Bone marrow (tissue), 2 donors: ENCODE measurements around the gene OXLD1.
A peak's percentile ranks its signal among the peaks of the same experiment; 100 is the strongest.
"Not testable (repeated sequence)": the region's sequence is repeated elsewhere in the genome, so short reads cannot be mapped to it uniquely, and the experiment has no call there.

Source experiments
- DNase-seq, 2 donors: peaks; one replicate each; lab custom pipeline; 2025; lab: John Stamatoyannopoulos, UW

The OXLD1 gene

DNA sequence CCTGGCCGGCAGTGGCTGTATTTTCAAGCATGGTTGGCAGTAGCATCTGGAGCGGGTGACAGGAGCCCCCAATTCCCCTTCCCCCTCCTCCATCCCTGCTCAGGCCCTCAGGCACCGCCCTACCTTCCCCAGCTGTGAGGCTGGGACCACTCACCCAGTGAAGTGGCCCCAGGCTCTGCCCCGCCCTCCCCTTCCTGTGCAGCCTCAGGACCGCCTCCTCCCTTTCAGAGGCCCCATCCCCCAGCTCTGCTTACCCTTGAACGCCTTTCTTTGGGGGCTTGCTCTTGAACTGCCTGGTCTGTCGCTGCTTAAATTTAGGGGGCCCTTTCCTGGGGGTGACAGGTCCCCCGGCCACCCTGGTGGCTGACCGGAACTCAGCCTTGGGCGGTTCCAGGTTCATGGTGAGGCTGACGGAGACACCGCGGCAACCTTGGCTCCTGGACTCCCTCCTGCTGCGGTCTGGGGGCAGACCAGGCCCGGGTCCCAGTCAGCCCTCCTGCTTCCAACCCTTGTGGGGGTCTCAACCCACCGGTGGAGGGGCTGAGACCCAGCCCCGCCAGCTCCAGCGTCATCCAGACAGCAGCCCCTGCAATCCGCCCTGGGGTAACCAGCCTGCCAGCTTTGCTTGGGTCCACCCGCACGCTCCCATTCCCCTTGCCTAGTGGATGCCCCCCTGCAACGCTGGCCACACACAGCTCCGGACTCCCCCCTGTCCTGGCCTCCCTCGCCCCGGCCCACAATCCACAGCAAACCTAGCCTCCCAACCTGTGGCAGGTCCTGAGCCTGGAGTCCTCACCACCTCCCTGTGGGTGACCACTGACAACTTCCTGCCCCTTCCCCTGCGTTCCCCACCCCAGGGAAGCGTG lies 13.3 kb downstream of the OXLD1 start:
- DNase-seq = no peak

DNA sequence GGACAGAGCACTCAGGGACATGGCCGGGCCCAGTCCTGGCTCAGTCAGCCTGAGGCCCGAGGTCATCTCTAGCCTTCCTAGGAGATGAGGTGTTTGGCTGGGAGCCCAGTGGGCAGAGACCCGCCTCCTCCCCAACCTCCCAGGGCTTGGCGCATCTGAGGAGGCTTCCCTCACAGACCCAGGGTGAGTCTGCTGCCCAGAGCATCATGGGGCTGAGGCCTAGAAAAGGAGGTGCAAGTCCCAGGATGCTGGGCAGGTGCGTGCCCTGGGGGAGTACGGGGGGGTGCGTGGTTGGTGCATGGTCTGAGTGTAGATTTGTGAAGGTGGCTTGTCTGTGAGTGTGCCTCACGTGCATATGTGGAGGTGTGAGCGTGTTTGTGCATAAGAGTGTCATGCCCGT lies 14.7 kb downstream of the OXLD1 start:
- no peak for DNase-seq

DNA sequence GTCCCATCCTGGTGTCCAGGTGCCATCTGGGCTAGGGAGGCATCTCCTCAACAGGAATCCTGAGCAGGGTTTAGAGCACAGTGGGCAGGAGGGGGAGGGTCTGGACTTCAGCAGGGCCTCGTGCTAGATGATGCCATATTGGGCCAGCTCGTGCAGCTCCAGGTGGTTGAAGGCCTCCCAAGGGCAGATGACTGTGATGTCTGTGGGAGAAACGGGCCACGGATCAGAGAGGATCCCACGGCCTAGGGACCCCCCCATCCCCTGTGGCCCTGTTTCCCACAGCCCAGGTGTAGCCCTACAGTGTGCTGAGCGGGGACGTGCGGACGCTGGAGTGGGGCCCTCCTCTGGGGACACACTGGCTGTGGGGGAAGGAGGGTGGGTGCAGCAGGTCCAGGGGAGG lies 15.5 kb downstream of the OXLD1 start:
- no peak for DNase-seq

DNA sequence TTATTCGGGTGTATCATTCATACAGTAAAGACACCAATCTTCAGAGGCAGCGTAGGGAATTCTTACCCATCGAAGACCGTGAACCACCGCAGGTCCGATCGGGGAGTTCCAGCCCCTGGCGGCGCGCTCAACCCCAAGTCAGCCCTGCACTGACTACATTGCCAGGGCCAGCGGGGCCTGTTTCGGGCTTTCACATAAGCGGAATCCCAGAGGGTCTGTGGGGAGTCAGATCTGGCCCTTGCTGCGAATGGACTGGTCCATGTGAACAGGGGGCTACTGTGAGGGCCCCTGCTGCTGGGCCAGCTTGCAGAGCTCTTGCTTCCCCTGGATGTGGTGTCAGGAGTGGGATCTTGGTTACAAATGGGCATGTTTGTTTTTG lies 17.7 kb downstream of the OXLD1 start:
- no peak for DNase-seq

DNA sequence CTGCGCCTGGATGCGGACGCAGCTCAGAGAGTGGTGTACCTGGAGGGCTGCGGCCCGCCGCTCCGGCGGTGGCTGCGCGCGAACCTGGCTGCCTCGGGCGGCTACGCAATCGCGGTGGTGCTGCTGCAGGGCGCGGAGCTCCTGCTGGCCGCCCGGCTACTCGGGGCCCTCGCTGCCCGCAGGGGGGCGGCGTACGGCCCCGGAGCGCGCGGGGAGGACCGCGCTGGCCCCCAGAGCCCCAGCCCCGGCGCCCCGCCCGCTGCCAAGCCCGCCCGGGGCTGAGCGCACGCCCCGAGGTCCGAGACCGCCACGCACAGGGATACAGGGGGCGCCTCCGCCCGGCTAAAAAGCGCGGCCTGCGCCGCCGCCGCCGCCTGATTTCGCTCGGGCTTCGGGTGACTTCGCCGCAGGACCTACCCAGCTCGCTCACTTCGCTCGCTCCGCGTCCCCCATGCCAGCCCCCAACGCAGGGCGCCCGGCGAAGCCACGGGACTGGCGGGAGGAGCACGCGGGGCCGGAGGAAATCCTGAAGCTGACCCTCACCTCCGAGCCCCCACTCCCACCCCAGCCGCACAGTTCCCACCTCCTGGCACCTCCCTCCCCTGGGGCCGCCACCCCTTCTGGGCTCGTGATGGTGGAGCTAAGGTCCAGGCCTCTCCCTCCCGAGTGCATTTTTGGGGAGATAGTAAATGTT lies 18.2 kb downstream of the OXLD1 start:
- DNase-seq = no peak

DNA sequence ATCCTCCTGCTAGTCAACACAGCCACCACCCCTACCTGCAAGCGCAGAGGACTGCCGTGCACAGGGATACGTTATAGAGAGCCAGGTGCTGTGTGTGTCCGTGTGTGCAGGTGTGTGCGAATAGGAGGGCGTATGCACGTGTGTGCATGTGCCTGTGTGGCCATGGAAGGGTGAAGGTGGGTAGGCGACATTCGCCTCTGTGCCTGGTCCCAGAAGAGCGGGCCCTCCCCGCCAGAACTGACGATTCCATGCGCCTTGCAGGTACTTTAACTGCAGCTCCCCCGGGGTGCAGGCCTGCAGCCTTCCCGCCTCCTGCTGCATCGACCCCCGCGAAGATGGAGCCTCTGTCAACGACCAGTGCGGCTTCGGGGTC lies 18.8 kb downstream of the OXLD1 start:
- no peak for DNase-seq

DNA sequence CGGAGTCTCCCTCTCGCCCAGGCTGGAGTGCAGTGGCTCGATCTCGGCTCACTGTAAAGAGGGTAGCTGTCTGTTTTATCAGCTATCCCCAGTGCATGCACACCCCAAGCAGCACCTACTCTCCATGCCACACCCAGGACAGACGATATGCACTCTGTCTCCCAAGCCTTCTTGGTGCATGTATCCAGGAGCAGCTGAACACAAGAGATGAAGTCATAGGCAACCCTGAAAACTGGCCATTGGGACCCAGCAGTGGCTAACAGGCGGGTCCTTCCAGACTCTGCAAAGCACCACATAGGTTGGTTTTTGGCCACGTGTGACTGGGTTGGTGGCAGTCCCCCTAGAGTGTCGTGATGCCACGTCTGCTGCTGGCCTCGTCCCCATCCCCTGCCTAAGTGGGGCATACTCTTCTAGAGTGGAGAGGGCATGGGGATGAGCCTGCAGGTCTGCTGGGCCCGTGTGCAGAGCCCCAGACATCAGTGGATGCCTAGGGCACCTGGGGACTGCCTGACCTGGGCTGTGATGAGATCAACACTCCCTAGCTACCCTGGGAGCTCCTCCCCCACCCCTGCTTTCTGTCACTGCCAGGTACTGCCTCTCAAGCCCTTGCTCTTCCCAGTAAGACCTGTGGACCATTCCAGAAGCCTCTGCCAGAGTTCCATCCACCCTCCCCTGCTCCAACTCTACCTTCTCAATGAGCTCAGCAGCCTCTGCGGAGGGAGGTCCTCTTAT lies 19.4 kb downstream of the OXLD1 start:
- no peak for DNase-seq

DNA sequence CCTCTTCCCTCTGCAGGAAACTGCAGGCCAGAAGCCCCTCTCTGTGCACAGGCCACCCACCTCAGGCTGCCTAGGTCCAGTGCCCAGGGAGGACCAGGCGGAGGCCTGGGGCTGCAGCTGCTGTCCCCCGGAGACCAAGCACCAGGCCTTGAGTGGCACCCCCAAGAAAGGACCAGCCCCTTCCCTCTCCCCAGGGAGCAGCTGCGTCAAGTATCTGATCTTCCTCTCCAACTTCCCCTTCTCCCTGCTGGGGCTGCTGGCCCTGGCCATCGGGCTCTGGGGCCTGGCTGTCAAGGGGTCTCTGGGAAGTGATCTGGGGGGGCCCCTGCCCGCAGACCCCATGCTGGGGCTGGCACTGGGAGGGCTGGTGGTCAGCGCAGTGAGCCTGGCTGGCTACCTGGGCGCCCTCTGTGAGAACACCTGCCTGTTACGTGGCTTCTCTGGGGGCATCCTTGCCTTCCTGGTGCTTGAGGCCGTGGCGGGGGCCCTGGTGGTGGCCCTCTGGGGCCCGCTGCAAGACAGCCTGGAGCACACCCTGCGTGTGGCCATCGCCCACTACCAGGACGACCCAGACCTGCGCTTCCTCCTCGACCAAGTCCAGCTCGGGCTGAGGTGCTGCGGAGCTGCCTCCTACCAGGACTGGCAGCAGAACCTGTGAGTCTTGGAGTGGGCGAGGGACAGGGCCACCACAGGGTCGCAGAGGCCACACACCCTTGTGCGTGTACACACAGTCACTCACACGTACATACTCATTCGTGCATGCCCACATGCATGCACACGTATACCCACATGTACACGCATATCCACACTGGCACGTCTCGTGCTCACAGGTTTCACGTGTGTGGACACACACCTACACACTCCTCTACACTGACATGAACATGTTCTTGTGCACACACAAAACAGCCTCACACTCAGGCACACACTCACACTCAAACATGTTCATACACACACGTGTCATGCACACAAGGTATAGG lies 21.1 kb downstream of the OXLD1 start:
- DNase-seq = no peak

DNA sequence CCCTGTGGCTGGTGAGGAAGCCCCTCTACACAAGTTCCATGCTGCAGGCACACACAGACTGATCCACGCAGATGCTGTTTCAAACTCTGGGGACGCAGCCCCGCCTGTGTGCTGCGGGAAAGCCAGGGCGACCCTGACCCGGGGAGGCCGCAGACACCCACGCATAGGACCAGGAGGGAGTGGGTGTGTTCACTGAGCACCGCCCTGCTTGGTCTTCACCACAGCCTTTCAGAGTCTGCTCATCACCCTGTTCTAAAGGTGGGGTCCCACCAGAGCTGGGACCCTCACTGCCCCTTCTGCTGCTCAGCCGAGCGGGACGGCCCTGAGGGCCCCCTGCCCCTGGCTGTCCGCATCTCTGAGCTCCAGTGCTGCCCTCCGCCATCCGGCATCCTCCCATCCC lies 21.9 kb downstream of the OXLD1 start:
- DNase-seq = no peak

DNA sequence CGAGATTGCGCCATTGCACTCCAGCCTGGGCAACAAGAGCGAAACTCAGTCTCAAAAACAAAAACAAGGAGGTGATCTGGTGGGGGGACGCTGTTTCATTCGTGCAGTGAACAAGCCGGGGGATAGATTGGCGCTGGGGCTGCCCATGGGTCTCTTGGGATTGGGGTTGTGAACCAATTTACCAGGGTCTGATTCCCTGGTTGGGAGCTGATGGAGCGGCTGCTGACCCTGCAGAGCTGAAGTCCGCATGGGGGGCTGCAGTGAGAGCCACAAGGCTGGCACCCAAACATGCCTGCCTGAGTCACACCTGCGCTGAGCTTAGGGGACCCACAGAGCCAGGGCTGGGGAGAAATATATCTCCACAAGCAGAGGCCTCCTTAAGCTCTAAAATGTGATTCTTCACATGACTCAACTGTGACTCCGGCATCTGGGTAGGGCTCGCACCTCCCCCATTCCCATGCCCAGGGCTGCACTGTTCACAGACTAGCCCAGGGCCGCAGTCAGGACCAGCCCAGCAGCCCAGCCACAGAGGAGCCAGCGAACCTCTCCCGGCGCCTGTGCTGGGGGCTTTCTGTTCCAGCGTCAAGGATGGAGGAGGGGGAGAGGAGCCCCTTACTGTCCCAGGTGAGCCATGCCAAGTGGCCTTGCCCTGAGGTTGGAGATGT lies 24.4 kb downstream of the OXLD1 start:
- no peak for DNase-seq

DNA sequence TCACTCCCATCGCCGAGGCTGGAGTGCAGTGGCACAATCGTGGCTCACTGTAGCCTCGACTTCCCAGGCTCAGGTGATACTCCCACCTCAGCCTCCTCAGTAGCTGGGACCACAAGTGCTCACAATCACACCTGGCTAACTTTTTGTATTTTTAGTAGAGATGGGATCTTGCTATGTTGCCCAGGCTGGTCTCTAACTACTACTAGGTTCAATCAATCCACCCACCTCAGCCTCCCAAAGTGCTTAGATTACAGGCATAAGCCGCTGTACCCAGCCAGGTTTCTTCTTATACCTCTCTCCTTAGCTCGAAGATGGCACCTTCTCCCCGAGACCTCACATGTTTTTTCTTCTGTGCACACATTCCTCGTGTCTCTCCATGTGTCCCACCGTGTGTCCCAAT lies 26.4 kb downstream of the OXLD1 start:
- DNase-seq = no peak

DNA sequence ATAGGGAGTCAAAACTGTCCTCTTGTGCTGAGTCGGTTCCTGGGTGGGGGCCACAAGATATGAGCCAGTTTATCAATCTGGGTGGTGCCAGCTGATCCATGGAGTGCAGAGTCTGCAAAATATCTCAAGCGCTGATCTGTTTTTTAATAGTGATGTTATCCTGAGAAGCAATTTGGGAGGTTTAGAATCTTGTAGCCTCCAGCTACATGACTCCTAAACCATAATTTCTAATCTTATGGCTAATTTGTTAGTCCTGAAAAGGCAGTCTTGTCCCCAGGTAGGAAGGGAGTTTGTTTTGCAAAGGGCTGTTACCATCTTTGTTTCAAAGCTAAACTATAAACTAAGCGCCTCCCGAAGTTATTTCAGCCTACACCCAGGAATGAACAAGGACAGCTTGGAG lies 27.7 kb downstream of the OXLD1 start:
- no peak for DNase-seq

DNA sequence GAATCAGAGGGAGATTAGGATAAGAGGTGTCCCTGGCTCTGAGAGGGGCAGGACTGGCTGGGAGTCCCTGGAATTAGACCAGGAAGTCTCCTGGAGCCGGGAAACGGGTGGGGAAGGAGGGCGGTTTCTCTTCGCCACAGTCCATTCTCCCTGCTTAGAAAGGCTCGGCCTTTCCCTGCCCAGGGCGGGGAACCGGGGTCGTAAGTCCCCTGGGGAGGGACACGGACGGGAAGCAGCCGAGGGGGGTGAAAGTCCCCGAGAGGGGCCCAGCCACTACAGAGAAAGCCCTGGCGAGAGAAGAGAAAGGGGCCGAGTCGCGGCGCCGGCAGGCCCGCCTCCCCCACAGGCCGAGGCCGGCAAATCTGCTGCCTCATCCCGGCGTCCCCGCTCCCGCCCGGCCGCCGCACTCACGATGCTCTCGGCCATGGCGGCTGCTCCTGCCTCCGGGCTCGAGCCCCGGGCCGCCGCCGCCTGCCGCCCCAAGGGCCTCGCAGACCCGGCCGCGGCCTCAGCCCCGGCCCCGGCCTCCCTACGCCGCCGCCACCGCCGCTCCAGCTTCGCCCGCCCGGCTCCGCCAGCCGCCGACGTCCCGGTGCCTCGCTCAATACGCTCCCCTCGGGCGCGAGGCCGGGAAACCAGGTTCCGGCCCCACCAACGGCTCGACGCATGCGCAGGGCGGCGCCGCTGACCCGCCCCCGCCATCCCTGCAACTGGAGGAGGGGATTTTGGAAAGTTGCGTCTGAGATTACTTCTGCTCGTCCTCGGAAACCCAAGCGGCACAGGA lies 29.7 kb downstream of the OXLD1 start, which contains the start of the genes NPLOC4 and TSPAN10:
NPLOC4 (minus strand) TSS at position 608 of the 784 bp plus-strand sequence; CDS start at position 426, 182 bp downstream.
TSPAN10 (plus strand) TSS at position 692 of the 784 bp plus-strand sequence. CDS start 5,217 bp downstream, outside the sequence.
- DNase-seq = peak; percentile 53 to 84

DNA sequence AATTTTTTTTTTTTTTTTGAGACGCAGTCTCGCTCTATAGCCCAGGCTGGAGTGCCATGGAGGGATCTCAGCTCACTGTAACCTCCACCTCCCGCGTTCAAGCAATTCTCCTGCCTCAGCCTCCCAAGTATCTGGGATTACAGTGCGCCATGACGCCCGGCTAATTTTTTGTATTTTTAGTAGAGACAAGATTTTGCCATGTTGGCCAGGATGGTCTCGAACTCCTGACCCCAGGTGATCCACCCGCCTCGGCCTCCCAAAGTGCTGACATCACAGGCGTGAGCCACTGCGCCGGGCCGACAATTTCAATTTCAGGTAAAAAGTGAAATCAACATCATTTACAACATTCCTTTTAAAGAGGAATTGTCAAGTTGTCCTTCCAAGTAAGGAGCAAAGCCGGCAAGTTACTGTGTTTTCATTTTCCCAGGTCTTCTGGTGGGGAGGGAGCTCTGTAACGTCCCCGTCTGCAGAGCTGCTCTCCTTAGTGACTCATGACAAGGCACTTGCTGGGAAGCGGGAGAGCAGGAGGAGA lies 30.4 kb downstream of the OXLD1 start:
- no peak for DNase-seq

DNA sequence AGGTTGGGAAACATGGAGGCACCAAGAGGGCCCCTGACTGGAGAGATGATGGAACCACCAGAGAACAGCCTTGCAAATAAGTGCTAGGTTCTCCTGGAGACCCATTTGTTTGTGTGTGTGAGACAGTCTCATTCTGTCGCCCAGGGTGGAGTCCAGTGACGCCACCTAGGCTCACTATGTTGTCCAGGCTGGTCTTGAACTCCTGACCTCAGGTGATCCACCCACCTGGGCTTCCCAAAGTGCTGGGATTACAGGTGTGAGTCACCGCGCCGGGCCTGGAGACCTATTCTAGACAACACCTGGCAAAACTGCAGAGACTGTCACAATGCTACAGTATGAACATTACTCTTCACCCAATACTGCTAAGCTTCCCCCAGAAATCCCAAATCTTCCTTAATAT lies 31.0 kb downstream of the OXLD1 start:
- DNase-seq = no peak

DNA sequence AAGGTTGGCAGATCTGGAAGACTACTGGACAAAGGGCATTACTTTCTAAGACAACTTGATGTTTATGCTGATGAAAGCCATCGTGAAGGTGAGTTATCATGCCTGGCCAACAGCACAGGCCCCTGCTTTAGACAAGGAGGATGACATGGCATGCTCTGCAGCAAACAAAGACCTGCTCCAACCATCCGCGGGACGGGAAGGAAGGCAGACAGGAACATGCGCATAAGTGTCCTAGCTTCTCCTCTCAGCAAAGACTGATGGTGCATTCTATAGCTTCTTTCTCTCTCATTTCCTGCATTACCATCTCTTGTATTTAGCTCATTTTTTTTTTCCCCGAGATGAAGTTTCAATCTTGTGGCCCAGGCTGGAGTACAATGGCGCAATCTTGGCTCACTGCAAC lies 34.9 kb downstream of the OXLD1 start:
- no peak for DNase-seq

DNA sequence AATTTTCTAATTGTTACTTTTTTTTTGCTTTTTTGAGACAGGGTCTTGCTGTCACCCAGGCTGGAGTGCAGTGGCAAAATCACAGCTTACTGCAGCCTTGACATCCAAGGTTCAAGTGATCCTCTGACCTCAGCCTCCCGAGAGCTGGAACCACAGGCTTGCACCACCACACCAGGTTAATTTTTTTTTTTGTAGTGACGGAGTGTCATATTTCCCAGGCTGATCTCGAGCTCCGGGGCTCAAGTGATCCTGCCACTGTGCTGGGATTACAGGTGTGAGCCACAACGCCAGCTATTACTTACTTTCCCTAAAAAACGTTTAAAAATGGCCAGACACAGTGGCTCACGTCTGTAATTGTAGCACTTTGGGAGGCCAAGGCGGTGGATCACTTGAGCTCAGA lies 36.1 kb downstream of the OXLD1 start:
- no peak for DNase-seq

DNA sequence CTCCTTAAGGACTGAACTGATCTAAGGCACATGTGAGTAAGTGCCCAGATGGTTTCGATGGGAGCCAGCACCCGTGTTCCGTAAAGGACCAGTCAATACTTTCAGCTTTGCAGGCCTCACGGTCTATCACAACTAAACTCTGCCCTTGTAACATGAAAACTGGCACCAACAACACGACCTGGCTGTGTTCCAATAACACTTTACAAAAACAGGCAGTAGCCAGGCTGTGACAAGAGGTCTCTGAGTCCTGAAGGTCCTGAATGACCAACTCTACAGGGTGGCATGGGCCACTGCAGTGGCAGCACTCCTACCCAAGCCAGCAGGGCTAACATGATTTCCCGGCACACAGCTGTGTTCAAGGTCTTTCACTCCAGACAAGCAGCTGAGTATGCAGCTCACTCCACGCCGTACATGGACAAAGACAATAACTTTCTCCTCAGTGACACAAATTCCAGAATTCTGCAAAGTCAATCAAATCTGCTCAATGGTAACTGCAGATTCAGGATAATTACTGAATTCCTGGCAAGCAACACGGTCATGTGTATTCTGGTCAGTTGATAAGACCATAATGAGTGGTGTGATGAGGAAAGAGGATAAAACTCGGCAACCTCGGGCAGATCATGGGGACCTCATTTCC lies 44.8 kb downstream of the OXLD1 start:
- no peak for DNase-seq

DNA sequence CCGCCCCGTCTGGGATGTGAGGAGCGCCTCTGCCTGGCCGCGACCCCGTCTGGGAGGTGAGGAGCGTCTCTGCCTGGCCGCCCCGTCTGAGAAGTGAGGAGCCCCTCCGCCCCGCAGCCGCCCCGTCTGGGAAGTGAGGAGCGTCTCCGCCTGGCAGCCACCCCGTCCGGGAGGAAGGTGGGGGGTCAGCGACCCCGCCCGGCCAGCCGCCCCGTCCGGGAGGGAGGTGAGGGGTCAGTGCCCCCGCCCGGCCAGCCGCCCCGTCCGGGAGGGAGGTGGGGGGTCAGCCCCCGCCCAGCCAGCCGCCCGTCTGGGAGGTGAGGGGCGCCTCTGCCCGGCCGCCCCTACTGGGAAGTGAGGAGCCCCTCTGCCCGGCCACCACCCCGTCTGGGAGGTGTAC lies 48.1 kb downstream of the OXLD1 start:
- not testable (repeated sequence) for DNase-seq
